C4-2B (cell line): ENCODE data around the gene KLHDC8A.

Experiments used
- ZFX ChIP-seq: fragments of 450-650 bp; IDR thresholded peaks from 2 replicates; pipeline ENCODE4 v1.6.1; 2017
- TF ChIP-seq, protein P1 (sequence below): fragments of 450-650 bp; conservative IDR thresholded peaks from 2 replicates; pipeline ENCODE4 v1.5.1; 2017; ENCODE audit warnings: mild to moderate bottlenecking

DNA sequence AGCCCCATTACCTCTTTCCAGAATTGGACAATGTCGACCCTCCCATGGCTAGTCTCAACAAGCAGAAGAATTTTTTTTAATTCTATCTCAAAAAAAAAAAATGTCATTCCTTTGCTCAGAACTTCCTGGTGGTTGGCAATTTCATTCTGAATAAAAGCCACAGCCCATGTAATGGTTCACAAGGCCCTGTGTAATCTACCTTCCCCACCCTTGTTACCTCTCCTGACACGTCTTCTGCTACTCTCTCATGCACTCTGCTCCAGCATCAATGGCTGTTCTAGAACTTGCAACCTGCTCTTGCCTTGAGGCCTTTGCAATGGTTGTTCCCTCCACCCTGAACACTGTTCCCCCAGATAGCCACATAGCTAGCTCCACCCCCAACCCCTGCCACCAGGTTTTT lies 60.6 kb downstream of the KLHDC8A start:
- TF ChIP-seq, protein P1, sequence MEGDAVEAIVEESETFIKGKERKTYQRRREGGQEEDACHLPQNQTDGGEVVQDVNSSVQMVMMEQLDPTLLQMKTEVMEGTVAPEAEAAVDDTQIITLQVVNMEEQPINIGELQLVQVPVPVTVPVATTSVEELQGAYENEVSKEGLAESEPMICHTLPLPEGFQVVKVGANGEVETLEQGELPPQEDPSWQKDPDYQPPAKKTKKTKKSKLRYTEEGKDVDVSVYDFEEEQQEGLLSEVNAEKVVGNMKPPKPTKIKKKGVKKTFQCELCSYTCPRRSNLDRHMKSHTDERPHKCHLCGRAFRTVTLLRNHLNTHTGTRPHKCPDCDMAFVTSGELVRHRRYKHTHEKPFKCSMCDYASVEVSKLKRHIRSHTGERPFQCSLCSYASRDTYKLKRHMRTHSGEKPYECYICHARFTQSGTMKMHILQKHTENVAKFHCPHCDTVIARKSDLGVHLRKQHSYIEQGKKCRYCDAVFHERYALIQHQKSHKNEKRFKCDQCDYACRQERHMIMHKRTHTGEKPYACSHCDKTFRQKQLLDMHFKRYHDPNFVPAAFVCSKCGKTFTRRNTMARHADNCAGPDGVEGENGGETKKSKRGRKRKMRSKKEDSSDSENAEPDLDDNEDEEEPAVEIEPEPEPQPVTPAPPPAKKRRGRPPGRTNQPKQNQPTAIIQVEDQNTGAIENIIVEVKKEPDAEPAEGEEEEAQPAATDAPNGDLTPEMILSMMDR: no peak
- TF ChIP-seq ZFX: no peak
